PC-3 (cell line): Measurements from ENCODE around the gene C1QTNF6. TPM values are rescaled to one million over a fixed set of nuclear protein-coding genes. Genes with fewer than 3 reads are reported as not detected.

Source experiments
- ATAC-seq: fragments of 200-7000 bp; cut with Tn5 transposase; 2 replicates; pipeline ENCODE4 v1.9.1; 2020; ENCODE audit warnings: mild to moderate bottlenecking, moderate library complexity
- BruUV-seq: library from RNA; stranded (reverse); fragments of 400-500 nt; replicated peaks from 2 replicates; lab custom pipeline; 2021; lab: Mats Ljungman, UMichigan
- CTCF ChIA-PET: fragments of 300-600 bp; sonication (Branson Sonifier 250); formaldehyde crosslinking; loops from one replicate; lab custom pipeline; 2022; ENCODE audit warnings: antibody characterized with exemption; lab: Charles Lee
- POLR2A ChIA-PET: fragments of 300-600 bp; sonication (Branson Sonifier 250); formaldehyde crosslinking; loops from one replicate; lab custom pipeline; 2022; ENCODE audit warnings: antibody characterized with exemption; ENCODE audit not compliant: unreplicated experiment; lab: Charles Lee
- DNase-seq: peaks from one replicate; pipeline ENCODE4 v3.0.0-alpha.2; 2015
- H2AFZ ChIP-seq: fragments of 300-600 bp; sonication (generic); 2 replicates; pipeline ENCODE4 v1.6.0; 2016; ENCODE audit warnings: antibody characterized with exemption, low read length
- H3F3A ChIP-seq: fragments of 300-600 bp; sonication (generic); one replicate; pipeline ENCODE4 v1.6.0; 2017; ENCODE audit warnings: antibody characterized with exemption, low read length, control low read depth, mild to moderate bottlenecking; ENCODE audit not compliant: unreplicated experiment
- H3K27ac ChIP-seq: fragments of 300-600 bp; sonication (generic); 2 replicates; pipeline ENCODE4 v1.5.1; 2016; ENCODE audit warnings: mild to moderate bottlenecking, low read length
- H3K27me3 ChIP-seq: fragments of 300-600 bp; sonication (generic); 2 replicates; pipeline ENCODE4 v1.6.1; 2016; ENCODE audit warnings: low read length, mixed read lengths
- H3K36me3 ChIP-seq: fragments of 300-600 bp; sonication (generic); 2 replicates; pipeline ENCODE4 v1.6.1; 2016; ENCODE audit warnings: low read depth, mixed run types, low read length, mixed read lengths
- H3K4me1 ChIP-seq: fragments of 300-600 bp; sonication (generic); 2 replicates; pipeline ENCODE4 v1.5.1; 2016; ENCODE audit warnings: low read length; ENCODE audit not compliant: insufficient read depth
- H3K4me2 ChIP-seq: fragments of 300-600 bp; sonication (generic); 2 replicates; pipeline ENCODE4 v1.6.0; 2016; ENCODE audit warnings: low read length
- H3K4me3 ChIP-seq: fragments of 300-600 bp; sonication (generic); 2 replicates; pipeline ENCODE4 v1.5.1; 2016; ENCODE audit warnings: mild to moderate bottlenecking, low read length, mixed read lengths
- H3K79me2 ChIP-seq: fragments of 300-600 bp; sonication (generic); 2 replicates; pipeline ENCODE4 v1.6.1; 2017; ENCODE audit warnings: low read length, mixed read lengths
- H3K9ac ChIP-seq: fragments of 300-600 bp; sonication (generic); 2 replicates; pipeline ENCODE4 v1.6.0; 2016; ENCODE audit warnings: mild to moderate bottlenecking, low read length
- H3K9me2 ChIP-seq: fragments of 300-600 bp; sonication (generic); replicated peaks from 2 replicates; pipeline ENCODE4 v1.6.1; 2016; ENCODE audit warnings: mixed run types, low read length, mixed read lengths
- H3K9me3 ChIP-seq: fragments of 300-600 bp; sonication (generic); 2 replicates; pipeline ENCODE4 v1.6.1; 2016; ENCODE audit warnings: low read length, mixed read lengths
- H4K20me1 ChIP-seq: fragments of 300-600 bp; sonication (generic); 2 replicates; pipeline ENCODE4 v1.6.1; 2016; ENCODE audit warnings: low read length, mixed read lengths
- CTCF ChIP-seq: fragments of 300-600 bp; sonication (generic); conservative IDR thresholded peaks from 2 replicates; pipeline ENCODE4 v1.5.1; 2017; ENCODE audit warnings: antibody characterized with exemption, low read depth, mild to moderate bottlenecking, low read length
- EZH2 ChIP-seq: fragments of 300-600 bp; sonication (generic); IDR thresholded peaks from one replicate; pipeline ENCODE4 v1.6.1; 2017; ENCODE audit warnings: antibody characterized with exemption, mild to moderate bottlenecking, low read length; ENCODE audit not compliant: unreplicated experiment
- EZH2phosphoT487 ChIP-seq: fragments of 300-600 bp; sonication (generic); IDR thresholded peaks from 2 replicates; pipeline ENCODE4 v1.6.1; 2018; ENCODE audit warnings: mild to moderate bottlenecking, antibody characterized with exemption, low read length, borderline replicate concordance
- intact Hi-C: fragments of 100-400 bp; cut with micrococcal nuclease; formaldehyde crosslinking; loops from 2 replicates; pipeline ENCODE4 v1.9.0; 2023
- total RNA-seq: library from RNA; depleted of rRNA; stranded (reverse); fragments of >200 nt; gene quantifications from 2 replicates; pipeline ENCODE4 v1.2.3, GENCODE V29; 2014

The C1QTNF6 gene
- total RNA-seq, 1 experiment from 2014 or later: 3.8 TPM

GRCh38 chr22:37156686-37157435 lies 31.2 kb downstream of the C1QTNF6 start:
- H2AFZ ChIP-seq: no peak overlapping the region
- H3K9ac ChIP-seq: no peak overlapping the region
- H3K4me1 ChIP-seq: no peaks in the 10 kb centered on the region
- H3K4me3 ChIP-seq: no peak overlapping the region
- TF ChIP-seq EZH2phosphoT487: no peak
- TF ChIP-seq CTCF: no peak
- TF ChIP-seq EZH2: no peak
- no peaks in the 10 kb centered on the region for H3K79me2 ChIP-seq
- H3K36me3 ChIP-seq: no peaks in the 10 kb centered on the region
- no peaks in the 10 kb centered on the region for H4K20me1 ChIP-seq
- ATAC-seq (no peak), DNase-seq (no peak)
- ChIA-PET POLR2A (no interaction called here), CTCF (no interaction called here)
- H3K27me3 ChIP-seq: no peaks in the 10 kb centered on the region
- H3K9me2 ChIP-seq: no peaks in the 10 kb centered on the region
- intact Hi-C loops: no loop called here
- H3K27ac ChIP-seq: no peak overlapping the region
- H3F3A ChIP-seq: no peaks in the 10 kb centered on the region
- no peaks in the 10 kb centered on the region for H3K9me3 ChIP-seq
- no peak overlapping the region for H3K4me2 ChIP-seq
- BruUV-seq: no TSS peak

GRCh38 chr22:37155971-37156370 lies 32.1 kb downstream of the C1QTNF6 start:
- H3K36me3 ChIP-seq: no peaks in the 10 kb centered on the region
- POLR2A ChIA-PET: no interaction called here
- H3K9ac ChIP-seq: no peak overlapping the region
- no peaks in the 10 kb centered on the region for H3K79me2 ChIP-seq
- H3K4me1 ChIP-seq: no peaks in the 10 kb centered on the region
- no peaks in the 10 kb centered on the region for H3K27me3 ChIP-seq
- BruUV-seq: no TSS peak
- H2AFZ ChIP-seq: no peak overlapping the region
- intact Hi-C loops: no loop called here
- no peak for TF ChIP-seq EZH2phosphoT487
- no peak for TF ChIP-seq CTCF
- no peak for TF ChIP-seq EZH2
- DNase-seq (no peak), ATAC-seq (no peak)
- no peak overlapping the region for H3K4me2 ChIP-seq
- no peak overlapping the region for H3K4me3 ChIP-seq
- CTCF ChIA-PET: no interaction called here
- no peaks in the 10 kb centered on the region for H3F3A ChIP-seq
- no peak overlapping the region for H3K27ac ChIP-seq
- no peaks in the 10 kb centered on the region for H3K9me2 ChIP-seq
- no peaks in the 10 kb centered on the region for H3K9me3 ChIP-seq
- no peaks in the 10 kb centered on the region for H4K20me1 ChIP-seq

- no peak overlapping the region for H2AFZ ChIP-seq
- H3K79me2 ChIP-seq: no peaks in the 10 kb centered on the region
- no peaks in the 10 kb centered on the region for H3K27me3 ChIP-seq
- no peak overlapping the region for H3K9ac ChIP-seq
- no TSS peak for BruUV-seq
- no peaks in the 10 kb centered on the region for H3K9me2 ChIP-seq
- intact Hi-C loops: no loop called here
- ChIA-PET POLR2A (no interaction called here), CTCF (no interaction called here)
- TF ChIP-seq CTCF (no peak), EZH2phosphoT487 (no peak), EZH2 (no peak)
- ATAC-seq: no peak
- no peaks in the 10 kb centered on the region for H3K36me3 ChIP-seq
- peak; percentile 12 for DNase-seq
- no peaks in the 10 kb centered on the region for H3K9me3 ChIP-seq
- no peak overlapping the region for H3K4me3 ChIP-seq
- H4K20me1 ChIP-seq: no peaks in the 10 kb centered on the region
- no peaks in the 10 kb centered on the region for H3K4me1 ChIP-seq
- no peaks in the 10 kb centered on the region for H3F3A ChIP-seq
- no peak overlapping the region for H3K27ac ChIP-seq
- no peak overlapping the region for H3K4me2 ChIP-seq
These were observed 32.9 kb downstream of the C1QTNF6 start for GRCh38 chr22:37154925-37155712.
